Jurkat, Clone E6-1 (cell line): ENCODE results near the gene EYA4.
A peak's percentile ranks its signal among the peaks of the same experiment; 100 is the strongest.

Source experiments
- DNase-seq: peaks from one replicate; pipeline ENCODE4 v3.0.0-alpha.2; 2011; ENCODE audit warnings: low read depth, low spot score
- H3K4me3 ChIP-seq: 2 replicates; pipeline ENCODE4 v1.5.1; 2011; ENCODE audit warnings: mild to moderate bottlenecking, low read length, control low read depth, moderate library complexity

Gene EYA4

GRCh38 chr6:133275213-133275612 is 34.1 kb downstream of the EYA4 start:
- DNase-seq: no peak
- H3K4me3 ChIP-seq: no peak overlapping the region

- no peak for DNase-seq
- H3K4me3 ChIP-seq: no peak overlapping the region
Observed at GRCh38 chr6:133277228-133277899, 36.2 kb downstream of the EYA4 start.

DNA sequence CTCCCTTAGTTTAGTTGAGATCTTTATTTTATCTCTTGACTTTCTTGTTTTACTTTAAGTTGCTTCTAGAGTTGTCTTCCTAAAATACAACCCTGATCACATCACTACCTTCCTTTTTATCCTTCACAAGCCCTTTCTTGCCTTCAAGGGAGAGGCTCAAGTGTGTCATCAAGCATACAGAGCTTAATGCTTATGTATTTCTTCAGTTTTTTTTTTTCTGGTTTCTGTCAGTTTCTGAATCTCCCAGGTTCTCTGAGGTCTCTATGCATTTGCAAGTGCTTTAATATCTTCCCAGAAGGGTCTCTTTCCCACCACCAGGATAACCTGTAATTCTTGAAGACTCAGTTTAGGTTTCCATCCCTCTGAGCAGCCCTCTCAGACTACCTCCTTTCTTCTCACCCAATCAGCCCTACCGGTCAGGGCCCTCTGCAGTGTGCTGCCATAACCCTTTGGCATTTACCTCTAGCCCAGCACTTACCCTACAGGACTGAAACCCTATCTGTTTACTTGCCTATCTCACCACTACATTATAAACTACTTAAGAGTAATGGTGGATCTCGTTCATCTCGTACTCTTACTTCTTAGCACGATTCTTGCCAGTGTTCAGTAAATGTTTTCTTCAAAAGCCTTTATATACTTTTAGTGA is 36.9 kb downstream of the EYA4 start:
- DNase-seq: no peak
- no peak overlapping the region for H3K4me3 ChIP-seq

- peak; percentile 28 for DNase-seq
Observed at GRCh38 chr6:133286765-133287164, 45.6 kb downstream of the EYA4 start.

GRCh38 chr6:133288662-133289061 is 47.5 kb downstream of the EYA4 start:
- H3K4me3 ChIP-seq: no peak overlapping the region
- no peak for DNase-seq

More at GRCh38 chr6:133286765-133287164, 45.6 kb downstream of the EYA4 start:
- H3K4me3 ChIP-seq: no peak overlapping the region

DNA sequence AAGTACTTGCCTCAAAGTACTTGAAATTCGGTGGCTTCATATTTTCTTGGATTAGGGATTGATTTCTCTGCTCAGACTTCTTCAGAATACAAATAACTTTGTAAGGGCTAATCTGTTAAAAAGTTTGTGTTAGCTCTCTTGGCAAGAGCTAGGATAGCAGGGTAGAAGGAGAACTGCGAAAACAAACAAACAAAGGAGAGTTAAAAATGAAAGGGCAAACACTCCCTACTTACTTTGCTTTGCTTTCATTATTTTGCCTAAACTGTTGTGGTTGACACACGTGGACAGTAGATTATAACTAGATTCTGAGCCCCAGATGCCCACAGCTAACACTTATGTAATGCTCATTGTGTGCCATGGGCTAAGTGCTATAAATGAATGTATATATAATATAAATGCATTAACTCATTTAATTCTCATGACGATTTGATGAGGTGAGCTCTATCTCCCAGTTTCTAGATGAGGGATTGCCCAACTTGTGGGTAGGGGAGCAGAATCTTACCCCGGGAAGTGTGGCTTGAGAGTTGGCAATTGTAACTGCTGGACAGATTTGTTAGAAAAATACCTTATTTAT is 48.7 kb downstream of the EYA4 start:
- no peak overlapping the region for H3K4me3 ChIP-seq
- no peak for DNase-seq

DNA sequence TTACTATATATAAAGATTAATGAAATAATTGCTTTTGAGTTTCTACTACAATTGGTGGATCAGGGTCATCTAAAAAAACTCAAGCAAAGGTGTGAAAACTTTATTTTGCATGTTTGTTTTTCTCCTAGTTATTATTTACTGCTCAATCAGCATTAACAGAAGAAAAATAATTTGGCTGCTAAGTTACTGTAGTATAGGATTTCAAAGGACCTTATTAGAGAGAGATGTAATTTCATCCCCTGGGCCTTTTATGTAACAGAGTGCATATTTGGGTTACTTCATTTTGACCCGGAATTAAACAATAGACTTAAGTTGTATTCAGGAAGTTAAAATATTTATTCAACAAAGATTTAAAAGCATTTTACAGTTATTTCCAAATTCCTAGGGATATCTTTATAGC is 49.8 kb downstream of the EYA4 start:
- DNase-seq: no peak

GRCh38 chr6:133291671-133292070 is 50.5 kb downstream of the EYA4 start:
- DNase-seq: no peak
- no peak overlapping the region for H3K4me3 ChIP-seq

More for the DNA sequence above, 49.8 kb downstream of the EYA4 start:
- H3K4me3 ChIP-seq: no peak overlapping the region

GRCh38 chr6:133297657-133298056 is 56.5 kb downstream of the EYA4 start:
- H3K4me3 ChIP-seq: no peak overlapping the region
- DNase-seq: no peak

GRCh38 chr6:133298335-133298734 is 57.2 kb downstream of the EYA4 start:
- no peak overlapping the region for H3K4me3 ChIP-seq

DNA sequence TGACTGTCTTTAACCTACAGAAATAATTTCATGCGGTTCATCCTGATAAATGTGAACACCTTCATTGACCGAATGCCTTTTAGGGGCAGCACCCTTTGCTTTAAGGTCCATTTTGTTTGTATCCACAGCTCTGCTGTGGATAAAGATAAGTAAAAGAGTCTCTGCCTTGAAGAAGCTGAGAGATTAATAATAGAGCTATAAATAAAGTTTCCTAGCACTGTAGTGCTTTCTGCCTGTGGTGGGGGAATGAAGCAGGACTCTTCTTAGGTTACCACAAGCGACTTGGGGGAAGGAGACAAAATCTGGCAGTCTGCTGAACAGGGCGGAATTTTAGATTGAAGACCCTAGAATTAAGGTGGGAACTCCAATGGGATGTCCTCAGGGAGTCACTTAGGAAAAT is 57.6 kb downstream of the EYA4 start:
- DNase-seq: no peak
- no peak overlapping the region for H3K4me3 ChIP-seq

More at GRCh38 chr6:133298335-133298734, 57.2 kb downstream of the EYA4 start:
- no peak for DNase-seq

DNA sequence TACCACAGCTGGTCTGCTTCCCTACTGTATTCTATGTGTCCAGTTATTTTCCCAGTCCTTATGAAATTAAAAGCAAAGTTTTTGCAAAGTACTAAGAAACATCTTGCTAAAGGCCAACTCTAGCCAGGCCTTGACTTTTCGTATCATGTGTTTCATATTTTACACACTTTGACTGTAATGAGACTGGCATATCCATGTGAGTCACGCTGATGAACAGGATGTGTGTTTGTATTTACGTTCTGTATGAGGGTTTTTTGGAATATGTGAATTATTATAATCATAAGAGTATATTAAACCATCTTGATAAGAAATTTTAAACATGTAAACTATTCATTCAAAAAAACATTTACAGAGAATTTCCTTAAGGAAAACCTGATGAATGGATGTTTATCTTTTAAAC is 59.7 kb downstream of the EYA4 start:
- H3K4me3 ChIP-seq: no peak overlapping the region
- DNase-seq: no peak

- no peak overlapping the region for H3K4me3 ChIP-seq
- DNase-seq: no peak
Observed at GRCh38 chr6:133301835-133302234, 60.7 kb downstream of the EYA4 start.

GRCh38 chr6:133306931-133307330 is 65.8 kb downstream of the EYA4 start:
- H3K4me3 ChIP-seq: no peak overlapping the region
- no peak for DNase-seq

DNA sequence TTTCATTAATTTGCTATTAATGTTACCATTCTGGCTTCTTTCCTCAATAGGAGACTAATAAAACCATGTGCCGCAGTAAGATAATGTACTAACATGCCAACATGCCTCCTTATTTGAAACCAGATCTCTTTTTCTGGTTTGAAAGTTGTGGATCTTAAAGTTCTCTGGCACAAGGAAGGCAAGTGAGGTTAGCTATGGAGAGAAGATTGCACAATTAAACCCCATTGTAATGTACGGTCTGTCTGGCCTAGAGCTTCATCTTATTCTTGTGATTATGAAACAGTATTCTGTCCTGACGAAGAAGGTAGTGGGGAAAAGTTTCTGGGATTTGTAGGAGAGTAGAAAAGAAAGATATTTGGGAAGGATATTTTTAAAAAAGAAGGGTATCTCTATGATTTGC is 68.4 kb downstream of the EYA4 start:
- DNase-seq: no peak
- no peak overlapping the region for H3K4me3 ChIP-seq

DNA sequence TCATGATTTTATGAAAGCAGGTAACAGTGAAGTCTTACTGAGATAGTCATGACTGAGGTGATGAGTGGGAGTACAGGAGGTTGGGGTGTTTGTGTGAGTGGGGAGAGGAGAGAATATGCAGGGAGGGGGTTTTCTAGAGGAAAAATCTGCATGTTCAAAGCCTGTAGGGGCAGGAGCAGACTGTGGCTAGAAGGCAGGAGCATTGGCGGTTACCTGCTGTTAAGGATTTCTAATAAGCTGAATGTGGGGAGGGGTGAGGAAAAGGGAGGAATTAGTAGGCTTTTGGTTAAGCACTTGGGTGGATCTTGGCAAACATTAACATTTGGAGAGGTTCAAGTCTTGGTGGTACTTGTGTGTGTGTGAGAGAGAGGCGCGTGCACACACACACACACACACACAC is 70.8 kb downstream of the EYA4 start:
- no peak for DNase-seq
- no peak overlapping the region for H3K4me3 ChIP-seq

DNA sequence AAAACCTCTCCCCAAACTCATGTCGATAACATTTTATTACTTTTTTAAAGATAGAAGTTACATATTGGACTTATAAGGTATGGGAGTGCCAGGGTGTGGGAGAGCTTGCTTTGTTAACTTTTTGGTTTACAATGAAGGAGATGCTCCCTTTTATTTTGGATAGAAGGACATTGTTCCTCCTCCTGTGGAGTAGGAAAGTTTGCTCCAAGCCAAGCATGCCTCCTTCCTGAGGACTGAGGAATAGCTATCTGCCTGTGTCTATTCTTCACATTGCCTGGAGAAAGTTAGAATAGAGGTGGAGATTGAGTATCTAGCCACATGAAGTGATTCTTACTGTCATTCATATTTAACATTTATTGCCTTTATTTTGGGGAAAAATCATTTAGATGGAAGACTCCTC is 71.9 kb downstream of the EYA4 start:
- DNase-seq: no peak

GRCh38 chr6:133314947-133315346 is 73.8 kb downstream of the EYA4 start:
- no peak overlapping the region for H3K4me3 ChIP-seq
- no peak for DNase-seq

More for the DNA sequence above, 71.9 kb downstream of the EYA4 start:
- no peak overlapping the region for H3K4me3 ChIP-seq

- no peak for DNase-seq
- H3K4me3 ChIP-seq: no peak overlapping the region
Observed at GRCh38 chr6:133315811-133316210, 74.7 kb downstream of the EYA4 start.

- DNase-seq: no peak
- H3K4me3 ChIP-seq: no peak overlapping the region
Observed at GRCh38 chr6:133317704-133318103, 76.5 kb downstream of the EYA4 start.

DNA sequence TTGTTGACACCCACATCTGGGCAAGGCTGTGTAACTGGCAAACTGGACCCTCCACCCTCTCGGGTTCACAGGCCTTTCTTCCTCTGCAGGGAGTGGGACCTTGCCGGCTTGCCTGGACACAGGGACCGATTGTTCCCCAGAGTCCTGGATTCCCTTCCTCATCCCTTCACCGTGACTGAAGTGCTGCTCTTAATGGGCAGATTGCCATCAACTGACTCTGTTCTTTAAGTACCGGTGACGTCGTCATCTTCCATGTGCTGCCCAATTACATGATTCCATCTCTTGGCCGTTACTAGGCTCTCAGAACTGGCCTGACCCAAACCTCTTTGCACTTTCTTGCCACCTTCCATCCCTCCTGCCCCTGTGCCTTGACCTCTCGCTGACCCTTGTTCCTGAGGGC is 85.4 kb downstream of the EYA4 start:
- DNase-seq: no peak
- no peak overlapping the region for H3K4me3 ChIP-seq
